ENCODE data around the gene MICALL2.

The MICALL2 gene

DNA sequence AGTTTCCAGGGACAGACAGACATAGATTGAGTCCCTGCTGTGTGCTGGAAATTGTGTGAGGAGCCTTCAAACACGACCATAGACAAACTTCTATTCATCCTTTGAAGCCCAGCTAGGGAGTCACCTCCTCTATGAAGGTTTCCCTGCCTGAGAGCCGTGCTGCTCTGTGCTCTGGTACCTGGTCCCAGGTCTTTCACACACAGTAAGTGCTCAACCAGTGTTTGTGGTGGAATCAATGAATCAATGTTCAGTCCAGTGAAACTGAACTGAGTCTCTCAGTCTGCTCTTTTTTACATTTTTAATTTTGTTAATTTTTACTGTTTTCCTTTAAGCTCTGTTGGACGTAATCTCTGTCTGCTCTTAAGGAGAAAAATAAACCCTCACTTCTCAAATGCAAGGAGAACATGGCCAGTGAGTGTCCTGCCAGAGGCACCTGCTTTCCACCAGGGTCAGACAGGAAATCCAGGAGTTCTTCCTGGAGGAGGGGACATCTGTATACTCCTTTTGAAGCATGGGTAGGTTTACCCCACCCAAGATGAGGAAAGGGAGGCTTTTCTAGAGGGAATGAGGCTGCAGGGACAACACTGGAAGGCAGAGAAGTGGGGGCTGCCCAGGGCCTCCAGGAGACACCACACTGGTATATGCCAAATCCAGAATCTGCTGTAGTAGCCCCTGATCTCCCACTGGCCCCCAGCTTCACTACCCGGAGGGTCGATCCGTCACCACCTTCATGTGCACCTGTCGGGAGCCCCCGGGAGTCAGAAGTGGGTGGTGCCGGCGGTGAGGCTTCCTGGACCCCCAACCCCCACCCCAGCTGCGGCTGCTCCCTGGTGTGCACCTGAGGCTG lies 56.3 kb downstream of the MICALL2 start:
- H3K4me3 Mint-ChIP-seq, result no peak overlapping the region
- H3K27me3 Mint-ChIP-seq, result peaks cover 78% of the 10 kb centered on the region

GRCh38 chr7:1402110-1402790 lies 57.0 kb downstream of the MICALL2 start:
- Mint-ChIP-seq H3K27me3 (peaks cover 80% of the 10 kb centered on the region), H3K4me1 (ENCODE audit: low read depth) (peaks cover 5% of the 10 kb centered on the region), H3K27ac (no peak overlapping the region), H3K4me3 (no peak overlapping the region), H3K9me3 (peaks cover 9% of the 10 kb centered on the region), H3K36me3 (ENCODE audit: low read depth) (no peaks in the 10 kb centered on the region)
- no peak for DNase-seq

More for the DNA sequence above, 56.3 kb downstream of the MICALL2 start:
- no peak for DNase-seq
- H3K27ac Mint-ChIP-seq, result no peak overlapping the region
- no peaks in the 10 kb centered on the region for H3K36me3 Mint-ChIP-seq (ENCODE audit: low read depth)
- H3K4me1 Mint-ChIP-seq (ENCODE audit: low read depth), result peaks cover 5% of the 10 kb centered on the region
- peaks cover 9% of the 10 kb centered on the region for H3K9me3 Mint-ChIP-seq

DNA sequence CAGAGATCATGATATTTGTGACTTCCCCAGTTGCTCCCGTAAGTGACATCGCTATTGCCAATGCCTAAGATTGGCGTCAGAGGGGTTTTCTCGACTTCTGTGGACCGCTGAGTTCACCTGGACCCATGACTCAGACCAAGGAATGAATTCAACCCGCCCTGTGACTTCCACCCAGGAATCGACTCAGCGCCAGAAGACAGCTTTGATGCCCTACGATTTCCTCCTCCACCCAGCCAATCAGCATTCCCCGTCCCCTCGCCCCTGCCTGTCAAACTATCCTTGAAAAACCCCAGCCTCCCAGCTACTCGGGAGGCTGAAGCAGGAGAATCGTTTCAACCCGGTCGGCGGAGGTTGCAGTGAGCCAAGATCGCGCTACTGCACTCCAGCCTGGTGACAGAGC lies 58.3 kb downstream of the MICALL2 start:
- H3K4me3 Mint-ChIP-seq, result no peak overlapping the region
- no peaks in the 10 kb centered on the region for H3K36me3 Mint-ChIP-seq (ENCODE audit: low read depth)
- no peak for DNase-seq
- peaks cover 9% of the 10 kb centered on the region for H3K9me3 Mint-ChIP-seq
- peaks cover 81% of the 10 kb centered on the region for H3K27me3 Mint-ChIP-seq
- no peak overlapping the region for H3K27ac Mint-ChIP-seq
- H3K4me1 Mint-ChIP-seq (ENCODE audit: low read depth), result peaks cover 5% of the 10 kb centered on the region

DNA sequence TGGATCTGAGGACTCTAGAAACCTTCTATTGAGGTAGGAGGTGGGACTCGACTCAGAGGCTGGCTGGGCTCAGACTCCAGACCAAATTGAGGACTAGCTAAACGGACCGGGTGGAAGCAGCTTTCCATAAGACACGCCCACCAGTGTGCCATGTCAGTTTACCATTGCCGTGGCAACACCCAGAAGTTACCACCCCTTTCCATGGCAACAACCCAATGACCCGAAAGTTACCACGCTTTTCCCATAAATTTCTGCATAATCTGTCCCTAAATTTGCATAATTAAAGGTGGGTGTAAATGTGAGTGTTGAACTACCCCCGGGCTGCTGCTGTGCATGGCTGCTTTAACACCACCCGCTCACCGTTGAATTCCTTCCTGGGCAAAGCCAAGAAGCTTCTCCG lies 58.9 kb downstream of the MICALL2 start:
- H3K27me3 Mint-ChIP-seq, result peaks cover 78% of the 10 kb centered on the region
- H3K4me1 Mint-ChIP-seq (ENCODE audit: low read depth), result peaks cover 5% of the 10 kb centered on the region
- H3K4me3 Mint-ChIP-seq, result no peak overlapping the region
- peaks cover 9% of the 10 kb centered on the region for H3K9me3 Mint-ChIP-seq
- H3K27ac Mint-ChIP-seq, result no peak overlapping the region
- no peak for DNase-seq
- no peaks in the 10 kb centered on the region for H3K36me3 Mint-ChIP-seq (ENCODE audit: low read depth)

DNA sequence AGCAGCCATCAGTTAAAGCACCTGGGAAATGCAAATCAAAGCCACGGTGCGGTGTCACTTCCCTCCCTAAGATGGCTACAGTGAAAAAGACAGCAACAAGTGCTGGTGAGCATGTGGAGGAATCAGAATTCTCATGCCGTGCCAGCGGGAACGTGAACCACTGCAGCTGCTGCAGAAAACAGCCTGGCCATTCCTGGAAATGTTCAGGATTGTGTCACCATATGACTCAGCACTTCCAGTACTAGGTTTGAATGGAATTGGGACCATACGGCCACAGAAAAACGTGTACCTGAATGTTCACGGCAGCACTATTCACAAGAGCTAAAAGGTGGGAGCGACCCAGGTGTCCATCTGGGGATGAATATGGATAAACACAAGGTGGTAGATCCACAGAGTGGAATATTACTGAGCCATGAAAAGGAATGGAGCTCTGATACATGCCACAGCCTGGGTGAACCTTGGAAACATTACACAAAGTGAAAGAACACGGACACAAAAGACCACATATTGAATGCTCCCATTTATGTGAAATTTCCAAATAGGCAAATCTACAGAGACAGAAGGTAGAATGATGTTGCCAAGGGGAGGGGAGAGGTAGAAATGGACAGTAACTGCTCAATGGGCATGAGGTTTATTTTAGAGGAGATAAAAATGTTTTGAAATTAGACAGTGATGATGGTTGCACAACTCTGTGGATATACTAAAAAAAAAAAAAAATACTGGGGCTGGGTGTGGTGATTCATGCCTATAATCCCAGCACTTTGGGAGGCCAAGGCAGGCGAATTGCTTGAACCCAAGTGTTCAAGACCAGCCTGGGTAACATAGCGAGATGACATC lies 61.6 kb downstream of the MICALL2 start:
- DNase-seq, result no peak
- H3K27me3 Mint-ChIP-seq, result peaks cover 63% of the 10 kb centered on the region
- no peaks in the 10 kb centered on the region for H3K36me3 Mint-ChIP-seq (ENCODE audit: low read depth)
- peaks cover 9% of the 10 kb centered on the region for H3K9me3 Mint-ChIP-seq
- H3K4me3 Mint-ChIP-seq, result no peak overlapping the region
- no peak overlapping the region for H3K27ac Mint-ChIP-seq
- no peaks in the 10 kb centered on the region for H3K4me1 Mint-ChIP-seq (ENCODE audit: low read depth)

DNA sequence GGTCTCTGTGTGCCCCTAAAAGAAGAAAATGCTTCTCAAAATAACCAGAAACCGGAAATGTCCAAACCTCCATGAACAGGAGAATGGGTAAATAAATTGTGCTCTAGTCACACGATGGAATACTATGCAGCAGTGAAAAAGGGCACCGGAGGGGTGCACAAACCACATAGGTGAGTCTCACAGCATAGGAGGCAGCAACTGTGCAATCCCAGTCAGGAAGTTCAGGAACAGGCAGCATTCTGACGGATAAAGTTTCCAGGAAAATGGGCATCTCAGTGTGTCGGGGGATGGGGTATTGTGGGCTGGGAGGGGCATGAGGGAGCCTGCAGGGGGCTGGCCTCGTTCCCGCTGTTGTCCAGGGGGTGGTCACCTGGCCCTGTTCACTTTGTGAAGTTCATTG lies 63.1 kb downstream of the MICALL2 start:
- Mint-ChIP-seq H3K27ac (no peak overlapping the region), H3K27me3 (peaks cover 64% of the 10 kb centered on the region), H3K9me3 (peaks cover 4% of the 10 kb centered on the region), H3K4me3 (no peak overlapping the region), H3K36me3 (ENCODE audit: low read depth) (no peaks in the 10 kb centered on the region), H3K4me1 (ENCODE audit: low read depth) (no peaks in the 10 kb centered on the region)
- DNase-seq, result no peak

- no peak overlapping the region for H3K4me3 Mint-ChIP-seq
- no peaks in the 10 kb centered on the region for H3K4me1 Mint-ChIP-seq (ENCODE audit: low read depth)
- H3K27me3 Mint-ChIP-seq, result peaks cover 59% of the 10 kb centered on the region
- no peaks in the 10 kb centered on the region for H3K36me3 Mint-ChIP-seq (ENCODE audit: low read depth)
- no peak overlapping the region for H3K27ac Mint-ChIP-seq
- H3K9me3 Mint-ChIP-seq, result peaks cover 5% of the 10 kb centered on the region
- no peak for DNase-seq
Measured at GRCh38 chr7:1395211-1396070, 63.8 kb downstream of the MICALL2 start.

- Mint-ChIP-seq H3K27ac (no peak overlapping the region), H3K4me3 (no peak overlapping the region), H3K27me3 (peaks cover 53% of the 10 kb centered on the region), H3K36me3 (ENCODE audit: low read depth) (no peaks in the 10 kb centered on the region), H3K4me1 (ENCODE audit: low read depth) (no peaks in the 10 kb centered on the region), H3K9me3 (peaks cover 5% of the 10 kb centered on the region)
- no peak for DNase-seq
Measured at GRCh38 chr7:1394371-1394770, 64.9 kb downstream of the MICALL2 start.

GRCh38 chr7:1393421-1393820 lies 65.8 kb downstream of the MICALL2 start:
- Mint-ChIP-seq H3K9me3 (peaks cover 5% of the 10 kb centered on the region), H3K4me1 (ENCODE audit: low read depth) (no peaks in the 10 kb centered on the region), H3K27ac (no peak overlapping the region), H3K4me3 (no peak overlapping the region), H3K27me3 (peaks cover 48% of the 10 kb centered on the region), H3K36me3 (ENCODE audit: low read depth) (no peaks in the 10 kb centered on the region)
- no peak for DNase-seq

DNA sequence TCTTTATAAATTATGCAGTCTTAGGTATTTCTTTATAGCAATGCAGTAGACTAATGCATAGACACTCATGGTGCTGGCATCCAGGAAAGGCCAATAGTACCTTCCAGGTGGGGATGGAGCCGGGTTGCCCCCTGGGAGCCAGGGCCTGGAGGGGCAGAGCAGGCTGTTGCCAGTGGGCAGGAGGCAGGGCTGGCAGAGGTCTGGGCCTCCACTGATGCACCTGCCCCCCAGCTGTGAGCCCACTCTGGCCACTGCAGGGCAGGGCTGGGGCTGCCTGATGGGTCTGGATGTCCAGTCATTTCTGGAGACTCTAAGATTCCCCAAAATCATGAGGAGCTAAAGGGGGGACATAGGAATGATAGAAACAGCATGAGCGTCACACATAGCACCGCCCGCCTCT lies 66.7 kb downstream of the MICALL2 start:
- Mint-ChIP-seq H3K4me1 (ENCODE audit: low read depth) (no peaks in the 10 kb centered on the region), H3K27ac (no peak overlapping the region), H3K4me3 (no peak overlapping the region), H3K9me3 (peaks cover 5% of the 10 kb centered on the region), H3K36me3 (ENCODE audit: low read depth) (no peaks in the 10 kb centered on the region), H3K27me3 (peaks cover 46% of the 10 kb centered on the region)
- DNase-seq, result no peak

DNA sequence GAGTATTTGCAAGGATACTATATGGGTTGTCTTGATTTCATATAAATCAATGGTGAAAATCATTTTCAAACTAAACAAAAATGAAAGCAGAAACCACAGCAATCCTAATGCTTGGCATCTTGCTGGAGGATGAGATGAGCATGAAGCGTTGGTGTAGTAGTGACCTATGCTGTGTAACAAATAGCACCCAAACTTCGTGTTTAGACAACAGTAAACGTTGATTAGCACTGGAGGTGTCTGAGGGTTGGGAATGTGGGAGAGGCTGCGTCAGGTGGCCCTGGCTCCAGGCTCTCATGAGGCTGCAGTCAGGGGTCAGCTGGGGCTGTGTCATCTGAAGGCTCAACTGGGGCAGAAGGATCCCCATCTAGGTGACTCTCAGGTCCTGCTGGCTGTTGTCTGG lies 67.8 kb downstream of the MICALL2 start:
- H3K27ac Mint-ChIP-seq, result no peak overlapping the region
- DNase-seq, result no peak
- H3K27me3 Mint-ChIP-seq, result peaks cover 46% of the 10 kb centered on the region
- H3K36me3 Mint-ChIP-seq (ENCODE audit: low read depth), result no peaks in the 10 kb centered on the region
- H3K9me3 Mint-ChIP-seq, result peaks cover 5% of the 10 kb centered on the region
- H3K4me3 Mint-ChIP-seq, result no peak overlapping the region
- no peaks in the 10 kb centered on the region for H3K4me1 Mint-ChIP-seq (ENCODE audit: low read depth)

DNA sequence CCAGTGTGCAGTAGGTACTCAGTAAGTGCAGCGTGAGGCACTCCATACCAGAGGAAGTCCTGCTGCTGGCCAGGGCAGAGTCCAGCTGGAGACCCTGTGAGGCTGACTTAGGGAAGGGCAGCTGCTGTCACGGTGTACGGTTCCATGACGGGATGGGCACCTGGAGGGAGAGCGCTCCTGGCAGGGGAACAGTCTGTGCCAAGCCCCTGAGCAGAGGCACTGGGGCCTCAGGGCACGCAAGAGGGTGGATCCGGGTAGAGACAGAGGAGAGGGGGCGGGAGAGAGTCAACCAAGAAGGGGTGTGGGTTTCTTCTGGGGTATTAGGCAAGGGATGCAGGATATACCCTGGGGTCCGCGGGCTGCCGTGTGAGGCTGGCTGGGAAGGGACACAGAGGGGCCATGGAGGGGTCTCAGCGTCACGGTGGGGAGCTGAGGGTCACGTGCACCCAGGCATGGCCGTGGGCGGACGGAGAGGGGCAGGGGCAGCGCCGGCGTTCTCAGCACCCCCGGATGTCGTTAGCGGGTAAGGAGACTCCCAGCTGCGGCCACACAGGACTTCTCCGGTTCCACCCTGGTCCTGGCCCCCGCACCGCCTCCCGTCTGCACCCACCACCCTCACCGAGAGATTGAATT lies 70.5 kb downstream of the MICALL2 start:
- Mint-ChIP-seq H3K27me3 (peaks cover 54% of the 10 kb centered on the region), H3K27ac (no peak overlapping the region), H3K4me1 (ENCODE audit: low read depth) (no peaks in the 10 kb centered on the region), H3K36me3 (ENCODE audit: low read depth) (no peaks in the 10 kb centered on the region), H3K9me3 (peaks cover 5% of the 10 kb centered on the region), H3K4me3 (no peak overlapping the region)
- no peak for DNase-seq

DNA sequence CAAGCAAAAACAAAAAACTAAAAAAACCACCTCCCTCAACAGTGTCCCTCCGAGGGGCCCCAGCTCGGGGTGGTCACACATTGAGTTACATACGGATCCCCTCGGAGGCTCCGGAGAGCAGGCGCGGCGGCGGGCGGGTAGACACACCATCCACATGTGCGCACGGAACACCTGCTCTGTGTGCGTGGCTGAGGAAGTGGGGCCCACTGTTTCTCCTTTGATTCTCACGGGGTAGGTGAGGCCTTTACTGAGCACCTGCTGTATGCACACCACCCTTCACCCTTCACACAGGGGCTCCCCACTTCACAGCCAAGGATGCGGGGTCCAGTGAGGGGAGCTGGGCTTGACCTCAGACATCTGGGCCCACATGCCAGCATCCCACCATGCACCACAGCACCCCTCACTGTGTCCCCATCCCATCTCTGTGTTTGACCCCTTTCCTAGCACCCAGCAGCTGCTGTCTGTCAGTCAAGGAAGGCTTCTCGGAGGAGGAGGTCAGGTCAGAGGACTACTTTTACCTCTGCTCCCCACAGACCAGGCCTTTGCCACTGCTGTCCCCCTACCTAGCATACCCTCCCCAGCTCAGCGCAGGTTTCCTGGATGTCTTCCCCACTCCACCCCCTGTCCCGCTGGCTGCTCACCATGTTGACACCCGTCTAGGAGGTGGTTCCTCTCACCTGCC lies 71.1 kb downstream of the MICALL2 start:
- DNase-seq, result no peak
- Mint-ChIP-seq H3K4me1 (ENCODE audit: low read depth) (no peaks in the 10 kb centered on the region), H3K9me3 (peaks cover 5% of the 10 kb centered on the region), H3K27ac (no peak overlapping the region), H3K4me3 (no peak overlapping the region), H3K27me3 (peaks cover 54% of the 10 kb centered on the region), H3K36me3 (ENCODE audit: low read depth) (no peaks in the 10 kb centered on the region)

Measured in activated T-cell treated with anti-CD3 and anti-CD28 coated beads, Interleukin-2, amount 50 U/mL, for 24 hours (primary cell).